HepG2 (cell line): ENCODE measurements around the gene MSMB. TPM values are rescaled to one million over a fixed set of nuclear protein-coding genes. Genes with fewer than 3 reads are reported as not detected.

Experiments used
- ATAC-seq: fragments of 200-7000 bp; cut with Tn5 transposase; 3 replicates; pipeline ENCODE4 v1.9.1; 2020; ENCODE audit warnings: mild to moderate bottlenecking, moderate library complexity
- BruUV-seq: library from RNA; stranded (reverse); fragments of 400-500 nt; replicated peaks from 2 replicates; lab custom pipeline; 2021; lab: Mats Ljungman, UMichigan
- CTCF ChIA-PET: fragments of 300-600 bp; formaldehyde crosslinking; extraction: SDS; loops from one replicate; lab custom pipeline; 2021; ENCODE audit warnings: low total read pairs, inconsistent platforms, low intra/inter-chr PET ratio; lab: Yijun Ruan, JAX
- POLR2A ChIA-PET: fragments of 350-600 bp; sonication (Branson Sonifier 250); formaldehyde crosslinking; loops from one replicate; lab custom pipeline; 2020; ENCODE audit warnings: antibody characterized with exemption, inconsistent platforms; lab: Yijun Ruan, JAX
- DNase-seq: peaks from one replicate; pipeline ENCODE4 v3.0.0-alpha.2; 2015; ENCODE audit warnings: low spot score
- FAIRE-seq: peaks from 3 replicates; lab custom pipeline; 2011; peaks lifted over from hg19 to GRCh38; lab: Jason Lieb, UNC
- H2AFZ ChIP-seq: one replicate; pipeline ENCODE4 v1.6.1; 2011; ENCODE audit warnings: low read length, inconsistent platforms
- H3K27ac ChIP-seq: fragments of 300-600 bp; 3 replicates; pipeline ENCODE4 v1.8.0; 2011; ENCODE audit warnings: mixed run types, mild to moderate bottlenecking, mixed read lengths, low read length, inconsistent platforms; ENCODE audit not compliant: insufficient read depth; ENCODE audit errors: extremely low read length
- H3K27me3 ChIP-seq, 2 experiments: fragments of 200-600 bp in 1 of 2; 2 replicates in 1 of 2; 3 replicates in 1 of 2; pipeline versions ENCODE4 v1.6.0 to v1.8.0; 2011; ENCODE audit warnings: low read length in 2 of 2, mild to moderate bottlenecking in 2 of 2, moderate library complexity in 2 of 2, inconsistent platforms in 1 of 2; ENCODE audit not compliant: insufficient read depth in 2 of 2, control insufficient read depth in 1 of 2
- H3K36me3 ChIP-seq, 2 experiments: fragments of 200-600 bp in 1 of 2; replicated peaks in 1 of 2; 2 replicates in 1 of 2; 3 replicates in 1 of 2; pipeline versions ENCODE4 v1.5.1 to v1.8.0; 2011; ENCODE audit warnings: low read length in 2 of 2, inconsistent platforms in 1 of 2; ENCODE audit not compliant: insufficient read depth in 2 of 2, control insufficient read depth in 1 of 2
- H3K4me1 ChIP-seq: 2 replicates; pipeline ENCODE4 v1.5.1; 2012; ENCODE audit warnings: low read length, inconsistent platforms; ENCODE audit not compliant: insufficient read depth
- H3K4me2 ChIP-seq: 2 replicates; pipeline ENCODE4 v1.6.0; 2011; ENCODE audit warnings: low read depth, low read length, inconsistent platforms
- H3K4me3 ChIP-seq, 3 experiments: fragments of 200-600 bp in 1 of 3; sonication (generic), shearing (Covaris generic) in 1 of 3; replicated peaks in 1 of 3; 2 replicates each; pipeline ENCODE4 v1.5.1; 2011 to 2016; ENCODE audit warnings: low read length in 3 of 3, inconsistent platforms in 2 of 3, low read depth in 2 of 3, mild to moderate bottlenecking in 2 of 3, control low read depth in 1 of 3, mixed read lengths in 1 of 3; ENCODE audit not compliant: insufficient read depth in 1 of 3
- H3K79me2 ChIP-seq: one replicate; pipeline ENCODE4 v1.6.1; 2011; ENCODE audit warnings: low read length, inconsistent platforms; ENCODE audit not compliant: insufficient read depth
- H3K9ac ChIP-seq: 2 replicates; pipeline ENCODE4 v1.6.0; 2011; ENCODE audit warnings: mild to moderate bottlenecking, low read depth, low read length, inconsistent platforms; ENCODE audit not compliant: insufficient read depth
- H3K9me3 ChIP-seq: 2 replicates; pipeline ENCODE4 v1.5.1; 2012; ENCODE audit warnings: mild to moderate bottlenecking, low read length
- H4K20me1 ChIP-seq: 2 replicates; pipeline ENCODE4 v1.6.0; 2011; ENCODE audit warnings: inconsistent platforms, mild to moderate bottlenecking, low read length, moderate library complexity; ENCODE audit not compliant: insufficient read depth
- EED ChIP-seq: sonication (generic); formaldehyde crosslinking; IDR thresholded peaks from 2 replicates; pipeline ENCODE4 v1.5.0; 2020; ENCODE audit warnings: mild to moderate bottlenecking, missing genetic modification reagents
- ELF1 ChIP-seq: sonication (generic); formaldehyde crosslinking; IDR thresholded peaks from 2 replicates; pipeline ENCODE4 v1.4.0; 2020; ENCODE audit warnings: missing genetic modification reagents
- GTF3A ChIP-seq: sonication (generic); formaldehyde crosslinking; conservative IDR thresholded peaks from 2 replicates; pipeline ENCODE4 v1.4.0; 2020; ENCODE audit warnings: mild to moderate bottlenecking, missing genetic modification reagents
- KDM1A ChIP-seq: IDR thresholded peaks from 2 replicates; pipeline ENCODE4 v1.6.1; 2016; ENCODE audit warnings: missing compliant biosample characterization
- KLF13 ChIP-seq: sonication (generic); formaldehyde crosslinking; IDR thresholded peaks from 2 replicates; pipeline ENCODE4 v1.4.0; 2020; ENCODE audit warnings: mild to moderate bottlenecking, missing genetic modification reagents
- PAXIP1 ChIP-seq: sonication (generic); formaldehyde crosslinking; conservative IDR thresholded peaks from 2 replicates; pipeline ENCODE4 v1.4.0; 2020; ENCODE audit warnings: mild to moderate bottlenecking, missing genetic modification reagents, moderate library complexity
- TMF1 ChIP-seq: sonication (generic); formaldehyde crosslinking; IDR thresholded peaks from 2 replicates; pipeline ENCODE4 v1.8.1; 2022; ENCODE audit warnings: low read depth, missing genetic modification reagents
- ZBTB46 ChIP-seq: sonication (generic); formaldehyde crosslinking; IDR thresholded peaks from 2 replicates; pipeline ENCODE4 v1.4.0; 2020; ENCODE audit warnings: mild to moderate bottlenecking, missing genetic modification reagents, borderline replicate concordance
- ZNF253 ChIP-seq: sonication (generic); formaldehyde crosslinking; IDR thresholded peaks from 2 replicates; pipeline ENCODE4 v1.8.0; 2022; ENCODE audit warnings: mild to moderate bottlenecking, missing genetic modification reagents, borderline replicate concordance
- ZNF317 ChIP-seq: sonication (generic); formaldehyde crosslinking; IDR thresholded peaks from 2 replicates; pipeline ENCODE4 v1.5.0; 2020; ENCODE audit warnings: mild to moderate bottlenecking, missing genetic modification reagents
- ZNF550 ChIP-seq: sonication (generic); formaldehyde crosslinking; IDR thresholded peaks from 2 replicates; pipeline ENCODE4 v1.4.0; 2020; ENCODE audit warnings: mild to moderate bottlenecking, missing genetic modification reagents, borderline replicate concordance
- ZNF747 ChIP-seq: sonication (generic); formaldehyde crosslinking; IDR thresholded peaks from 2 replicates; pipeline ENCODE4 v1.8.1; 2023; ENCODE audit warnings: missing genetic modification reagents, mild to moderate bottlenecking, borderline replicate concordance
- ZNF850 ChIP-seq: sonication (generic); formaldehyde crosslinking; conservative IDR thresholded peaks from 2 replicates; pipeline ENCODE4 v1.9.0; 2021; ENCODE audit warnings: mild to moderate bottlenecking, missing genetic modification reagents
- WGBS: methylation state at CpG from one replicate; pipeline ENCODE4 v1.1.6; 2017; ENCODE audit warnings: low lambda C conversion rate; 5-methylcytosine and 5-hydroxymethylcytosine counted together
- in situ Hi-C: cut with HindIII; loops from 2 replicates; pipeline ENCODE4 v1.10.0; 2017; ENCODE audit warnings: low pct_unique_long_range_greater_than_20kb; ENCODE audit not compliant: extremely low pct_ligation_motif_present
- intact Hi-C: fragments of 100-400 bp; cut with micrococcal nuclease; formaldehyde crosslinking; loops from one replicate; pipeline ENCODE4 v1.10.0; 2022; ENCODE audit not compliant: unreplicated experiment
- polyA plus RNA-seq, 8 experiments: library from polyadenylated mRNA; depleted of rRNA in 3 of 8; stranded (reverse) in 7 of 8; unstranded in 1 of 8; fragments of >200 nt; fragmentation: Illumina TruSeq in 4 of 8; extraction: Trizol in 4 of 8; gene quantifications; 2 replicates each; pipeline versions ENCODE4 v1.2.1 to v1.2.3, GENCODE V29; 2011 to 2016; ENCODE audit warnings: low read depth in 4 of 8, missing spikeins in 1 of 8, mixed read lengths in 1 of 8; ENCODE audit not compliant: insufficient read depth in 1 of 8
- total RNA-seq, 5 experiments: library from RNA; depleted of rRNA; stranded (reverse); fragments of >200 nt; fragmentation: Illumina TruSeq; extraction: Trizol; gene quantifications; 2 replicates each; pipeline ENCODE4 v1.2.3, GENCODE V29; 2016; ENCODE audit warnings: low read depth in 1 of 5
- TF ChIP-seq, protein P1 (sequence below): sonication (generic); formaldehyde crosslinking; IDR thresholded peaks from 2 replicates; pipeline ENCODE4 v1.5.1; 2020; ENCODE audit warnings: mild to moderate bottlenecking, missing genetic modification reagents, moderate library complexity

MSMB gene
- total and polyA plus RNA-seq, 2 of the 13 experiments (the other 11 are each of a cell fraction or from before 2014, with no cell fraction given): 0.84 TPM; not detected in 1

DNA sequence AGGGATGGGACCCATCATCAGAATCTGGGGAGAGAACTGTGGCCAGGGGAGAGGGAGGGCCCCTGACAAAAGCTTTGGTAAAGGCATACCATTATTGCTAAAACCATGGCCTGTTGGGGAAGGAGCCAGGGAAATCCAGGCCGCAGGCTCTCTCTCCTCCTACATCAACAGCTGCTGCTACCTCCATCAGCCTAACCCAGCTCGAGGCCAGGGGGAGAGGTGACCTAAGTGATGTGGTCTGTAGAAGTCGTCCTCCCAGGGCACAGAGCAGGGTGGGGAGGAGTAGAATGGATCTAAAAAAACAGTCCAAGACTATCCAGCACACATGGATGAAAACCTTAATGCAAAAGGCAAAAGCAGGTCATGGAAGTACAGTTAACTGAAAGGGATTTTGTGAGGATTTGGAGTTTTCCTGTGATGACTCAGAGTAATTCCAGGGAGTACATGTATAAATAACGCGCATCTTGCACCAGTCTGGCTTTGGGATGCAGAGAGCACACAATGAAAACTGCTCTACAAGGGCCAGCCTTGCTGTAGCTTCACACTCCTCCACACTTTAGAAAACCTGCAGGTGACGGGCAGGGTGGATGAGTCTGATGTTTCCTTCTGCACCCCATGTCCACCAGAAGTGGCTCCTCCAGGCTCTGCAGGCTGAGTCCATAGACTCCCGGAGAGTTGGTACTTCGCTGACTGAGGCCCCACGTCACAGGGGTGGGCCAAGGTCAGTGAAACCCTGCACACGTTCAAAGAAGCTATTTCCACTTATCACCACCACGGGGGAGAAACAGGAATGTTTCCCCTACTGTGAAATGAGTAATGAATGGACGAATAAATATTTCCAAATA lies 38.5 kb upstream of the MSMB start:
- 19% methylated on average over 11 of the region's 12 CpGs for WGBS
- H3K79me2 ChIP-seq: no peaks in the 10 kb centered on the region
- H3K4me3 ChIP-seq: no peak overlapping the region; a peak in 1 of 6 replicates
- no peaks in the 10 kb centered on the region for H3K36me3 ChIP-seq
- ATAC-seq (peak; percentile 86), DNase-seq (peak; percentile 41), FAIRE-seq (no peak)
- H4K20me1 ChIP-seq: no peaks in the 10 kb centered on the region
- H3K27me3 ChIP-seq: peaks cover 0 to 2% of the 10 kb centered on the region in 2 experiments; a peak in 1 of 5 replicates
- POLR2A ChIA-PET: interaction anchor here (1.1 kb wide), 1 partner anchor 53 kb away, joined by 4 read pairs; no protein-coding TSS in a partner anchor
- CTCF ChIA-PET: no interaction called here
- no TSS peak for BruUV-seq
- in situ Hi-C loops: no loop called here
- no peak overlapping the region for H3K9ac ChIP-seq
- H2AFZ ChIP-seq: no peak overlapping the region
- intact Hi-C loops: no loop called here
- H3K27ac ChIP-seq: no peak overlapping the region
- H3K4me1 ChIP-seq: peaks cover 32% of the 10 kb centered on the region
- no peaks in the 10 kb centered on the region for H3K9me3 ChIP-seq
- H3K4me2 ChIP-seq: peak overlapping the region; percentile 50; the same call in 1 of the 2 replicates
- TF ChIP-seq, protein P1, sequence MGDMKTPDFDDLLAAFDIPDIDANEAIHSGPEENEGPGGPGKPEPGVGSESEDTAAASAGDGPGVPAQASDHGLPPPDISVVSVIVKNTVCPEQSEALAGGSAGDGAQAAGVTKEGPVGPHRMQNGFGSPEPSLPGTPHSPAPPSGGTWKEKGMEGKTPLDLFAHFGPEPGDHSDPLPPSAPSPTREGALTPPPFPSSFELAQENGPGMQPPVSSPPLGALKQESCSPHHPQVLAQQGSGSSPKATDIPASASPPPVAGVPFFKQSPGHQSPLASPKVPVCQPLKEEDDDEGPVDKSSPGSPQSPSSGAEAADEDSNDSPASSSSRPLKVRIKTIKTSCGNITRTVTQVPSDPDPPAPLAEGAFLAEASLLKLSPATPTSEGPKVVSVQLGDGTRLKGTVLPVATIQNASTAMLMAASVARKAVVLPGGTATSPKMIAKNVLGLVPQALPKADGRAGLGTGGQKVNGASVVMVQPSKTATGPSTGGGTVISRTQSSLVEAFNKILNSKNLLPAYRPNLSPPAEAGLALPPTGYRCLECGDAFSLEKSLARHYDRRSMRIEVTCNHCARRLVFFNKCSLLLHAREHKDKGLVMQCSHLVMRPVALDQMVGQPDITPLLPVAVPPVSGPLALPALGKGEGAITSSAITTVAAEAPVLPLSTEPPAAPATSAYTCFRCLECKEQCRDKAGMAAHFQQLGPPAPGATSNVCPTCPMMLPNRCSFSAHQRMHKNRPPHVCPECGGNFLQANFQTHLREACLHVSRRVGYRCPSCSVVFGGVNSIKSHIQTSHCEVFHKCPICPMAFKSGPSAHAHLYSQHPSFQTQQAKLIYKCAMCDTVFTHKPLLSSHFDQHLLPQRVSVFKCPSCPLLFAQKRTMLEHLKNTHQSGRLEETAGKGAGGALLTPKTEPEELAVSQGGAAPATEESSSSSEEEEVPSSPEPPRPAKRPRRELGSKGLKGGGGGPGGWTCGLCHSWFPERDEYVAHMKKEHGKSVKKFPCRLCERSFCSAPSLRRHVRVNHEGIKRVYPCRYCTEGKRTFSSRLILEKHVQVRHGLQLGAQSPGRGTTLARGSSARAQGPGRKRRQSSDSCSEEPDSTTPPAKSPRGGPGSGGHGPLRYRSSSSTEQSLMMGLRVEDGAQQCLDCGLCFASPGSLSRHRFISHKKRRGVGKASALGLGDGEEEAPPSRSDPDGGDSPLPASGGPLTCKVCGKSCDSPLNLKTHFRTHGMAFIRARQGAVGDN (CRISPR knock-in tag): peak; percentile 31; the same call in 1 of the 2 replicates
- TF ChIP-seq GTF3A (CRISPR knock-in tag): 0 out of 2 replicates have a peak, but pooled peaks have one; percentile 20
- no peak for TF ChIP-seq ELF1
- no peak for TF ChIP-seq ZNF253 (CRISPR knock-in tag)
- no peak for TF ChIP-seq KLF13 (CRISPR knock-in tag)
- TF ChIP-seq EED (CRISPR knock-in tag): no peak
- 0 out of 2 replicates have a peak, but pooled peaks have one; percentile 16 for TF ChIP-seq PAXIP1
- TF ChIP-seq ZNF850 (CRISPR knock-in tag): no peak
- no peak for TF ChIP-seq ZNF317 (CRISPR knock-in tag)
- TF ChIP-seq TMF1 (CRISPR knock-in tag): no peak
- TF ChIP-seq ZBTB46: 0 out of 2 replicates have a peak, but pooled peaks have one; percentile 42
- no peak for TF ChIP-seq ZNF550 (CRISPR knock-in tag)
- no peak for TF ChIP-seq KDM1A (CRISPR knock-in tag)
- no peak for TF ChIP-seq ZNF747 (CRISPR knock-in tag)
